GM12892 (cell line): ENCODE data around the gene FAM193A.
A peak's percentile ranks its signal among the peaks of the same experiment; 100 is the strongest.
"Not testable (repeated sequence)": the region's sequence is repeated elsewhere in the genome, so short reads cannot be mapped to it uniquely, and the experiment has no call there.

Source experiments
- DNase-seq: peaks from one replicate; pipeline ENCODE4 v3.0.0; 2011; ENCODE audit not compliant: insufficient read length
- FAIRE-seq: peaks from 2 replicates; lab custom pipeline; 2011; peaks lifted over from hg19 to GRCh38; lab: Jason Lieb, UNC
- POLR2A ChIP-seq: IDR thresholded peaks from 2 replicates; pipeline ENCODE4 v1.6.1; 2011; ENCODE audit warnings: low read depth, low read length, control low read depth
- POLR2AphosphoS5 ChIP-seq: IDR thresholded peaks from 2 replicates; pipeline ENCODE4 v1.6.1; 2011; ENCODE audit warnings: low read depth, low read length, control low read depth
- TAF1 ChIP-seq: IDR thresholded peaks from 2 replicates; pipeline ENCODE4 v1.6.1; 2011; ENCODE audit warnings: low read depth, mild to moderate bottlenecking, control low read depth, low read length, borderline replicate concordance

FAM193A gene

DNA sequence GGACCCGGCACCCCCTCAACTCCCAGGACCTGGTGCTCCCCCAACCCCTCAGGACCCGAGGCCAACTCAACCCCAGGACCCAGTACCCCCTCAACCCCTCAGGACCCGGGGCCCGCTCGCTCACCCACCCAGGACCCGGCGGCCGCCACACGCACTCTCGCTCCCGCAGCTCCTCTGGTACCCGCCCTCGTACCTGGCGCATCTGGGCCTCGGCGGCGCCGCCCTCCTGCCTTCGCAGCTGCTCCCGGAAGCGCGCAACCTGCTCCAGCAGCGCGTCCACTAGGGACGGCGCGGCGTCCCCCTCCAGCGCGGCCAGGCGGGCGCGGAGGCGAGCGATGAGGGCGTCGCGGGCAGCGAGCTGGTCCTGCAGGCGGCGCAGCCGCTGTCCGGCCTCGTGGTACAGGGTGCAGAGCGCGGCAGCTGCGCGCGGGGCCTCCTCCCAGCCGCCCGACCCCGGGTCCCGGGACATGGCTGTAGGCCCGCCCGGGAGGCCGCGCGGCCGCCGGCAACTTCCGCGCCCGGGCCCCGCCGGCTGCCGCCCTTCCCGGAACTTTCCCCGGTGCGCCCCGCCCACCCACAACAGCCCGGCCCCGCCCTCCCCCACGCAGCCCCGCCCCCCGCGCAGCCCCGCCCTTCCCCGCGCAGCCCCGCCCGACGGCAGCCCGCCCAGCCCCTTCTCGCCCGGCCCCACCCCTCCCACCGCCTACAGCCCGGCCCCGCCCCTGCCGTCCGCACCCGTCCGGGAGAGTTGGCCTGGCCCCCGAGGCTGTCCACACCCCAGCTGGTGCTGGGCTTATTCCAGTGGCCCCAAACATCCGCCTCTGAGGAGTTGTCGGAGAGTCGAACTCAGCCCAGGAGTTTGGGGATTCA lies 219.6 kb downstream of the FAM193A start, which contains the start of gene TNIP2:
TSS of gene TNIP2 (minus strand) at position 516 of the 870 bp plus-strand sequence. CDS start at position 469, 47 bp downstream.
- peak; percentile 87 for FAIRE-seq

DNA sequence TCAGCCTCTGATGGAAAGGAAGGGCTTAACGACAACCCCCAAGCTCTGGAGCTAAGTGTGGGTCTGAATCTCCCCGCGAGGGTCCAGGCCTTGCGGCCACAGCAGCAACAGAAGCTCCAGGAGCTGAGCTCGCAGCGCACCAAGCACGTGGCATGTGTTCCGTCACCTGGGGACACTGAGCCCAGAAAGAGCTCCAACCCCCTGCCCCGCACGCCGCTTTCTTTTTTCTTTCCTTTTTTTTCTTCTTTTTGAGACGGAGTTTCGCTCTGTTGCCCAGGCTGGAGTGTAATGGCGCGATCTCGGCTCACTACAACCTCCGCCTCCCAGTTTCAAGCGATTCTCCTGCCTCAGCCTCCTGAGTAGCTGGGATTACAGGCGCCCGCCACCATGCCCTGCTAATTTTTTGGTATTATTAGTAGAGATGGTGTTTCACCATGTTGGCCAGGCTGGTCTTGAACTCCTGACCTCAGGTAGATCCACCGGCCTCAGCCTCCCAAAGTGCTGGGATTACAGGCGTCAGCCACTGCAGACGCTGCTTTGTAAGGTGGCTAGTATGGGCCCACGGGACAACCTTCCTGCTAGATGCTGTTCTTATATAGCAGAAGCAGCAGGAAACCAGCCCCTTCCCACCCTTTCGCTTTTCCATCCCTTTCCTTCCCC lies 220.4 kb downstream of the FAM193A start:
- FAIRE-seq, result peak; percentile 48
- TF ChIP-seq TAF1, result no peak
- TF ChIP-seq POLR2AphosphoS5, result no peak
- TF ChIP-seq POLR2A, result no peak
- no peak for DNase-seq

More for the DNA sequence above, 219.6 kb downstream of the FAM193A start, which contains the start of gene TNIP2:
- peak; percentile 49; the same call in 1 of the 2 replicates for TF ChIP-seq POLR2AphosphoS5
- TF ChIP-seq TAF1, result no peak
- peak; percentile 75 for TF ChIP-seq POLR2A
- DNase-seq, result peak; percentile 93

- DNase-seq (no peak), FAIRE-seq (no peak)
- no peak for TF ChIP-seq POLR2AphosphoS5
- TF ChIP-seq POLR2A, result no peak
- no peak for TF ChIP-seq TAF1
Measured at GRCh38 chr4:2757426-2757825, 221.0 kb downstream of the FAM193A start.

- DNase-seq (no peak), FAIRE-seq (no peak)
- no peak for TF ChIP-seq POLR2A
- TF ChIP-seq TAF1, result no peak
- no peak for TF ChIP-seq POLR2AphosphoS5
Measured at GRCh38 chr4:2761035-2761923, 224.8 kb downstream of the FAM193A start.

- DNase-seq, result no peak
- no peak for FAIRE-seq
- TF ChIP-seq POLR2A, result no peak
- no peak for TF ChIP-seq POLR2AphosphoS5
- no peak for TF ChIP-seq TAF1
Measured at GRCh38 chr4:2762048-2762447, 225.6 kb downstream of the FAM193A start.

DNA sequence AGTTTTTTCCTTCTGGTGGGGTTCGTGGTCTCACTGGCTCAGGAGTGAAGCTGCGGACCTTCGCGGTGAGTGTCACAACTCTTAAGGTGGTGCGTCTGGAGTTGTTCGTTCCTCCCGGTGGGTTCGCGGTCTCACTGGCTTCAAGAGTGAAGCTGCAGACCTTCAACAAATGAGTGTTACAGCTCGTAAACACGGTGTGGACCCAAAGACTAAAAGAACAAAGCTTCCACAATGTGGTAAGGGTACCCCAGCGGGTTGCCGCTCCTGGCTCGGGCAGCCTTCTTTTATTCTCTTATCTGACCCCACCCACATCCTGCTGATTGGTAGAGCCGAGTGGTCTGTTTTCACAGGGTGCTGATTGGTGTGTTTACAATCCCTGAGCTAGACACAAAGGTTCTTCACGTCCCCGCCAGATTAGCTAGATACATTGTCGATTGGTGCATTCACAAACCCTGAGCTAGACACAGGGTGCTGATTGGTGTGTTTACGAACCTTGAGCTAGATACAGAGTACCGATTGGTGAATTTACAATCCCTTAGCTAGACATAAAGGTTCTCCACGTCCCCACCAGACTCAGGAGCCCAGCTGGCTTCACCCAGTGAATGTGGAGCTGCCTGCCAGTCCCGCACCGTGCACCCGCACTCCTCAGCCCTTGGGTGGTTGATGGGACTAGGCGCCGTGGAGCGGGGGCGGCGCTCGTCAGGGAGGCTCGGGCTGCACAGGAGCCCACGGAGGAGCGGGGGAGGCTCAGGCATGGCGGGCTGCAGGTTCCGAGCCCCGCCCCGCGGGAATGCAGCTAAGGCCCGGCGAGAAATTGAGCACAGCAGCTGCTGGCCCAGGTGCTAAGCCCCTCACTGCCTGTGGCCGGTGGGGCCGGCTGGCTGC lies 226.3 kb downstream of the FAM193A start:
- FAIRE-seq, DNase-seq: not testable (repeated sequence)

GRCh38 chr4:2763511-2763967 lies 227.1 kb downstream of the FAM193A start:
- TF ChIP-seq TAF1, result no peak
- TF ChIP-seq POLR2AphosphoS5, result no peak
- DNase-seq (no peak), FAIRE-seq (no peak)

- FAIRE-seq (no peak), DNase-seq (no peak)
- TF ChIP-seq POLR2A (no peak), POLR2AphosphoS5 (no peak), TAF1 (no peak)
Measured at GRCh38 chr4:2765832-2766526, 229.5 kb downstream of the FAM193A start.

- FAIRE-seq (no peak), DNase-seq (no peak)
- TF ChIP-seq POLR2A (no peak), TAF1 (no peak), POLR2AphosphoS5 (no peak)
Measured at GRCh38 chr4:2767046-2767704, 230.7 kb downstream of the FAM193A start.
